Loucy (cell line): ENCODE results near the gene SMC6.

Source experiments
- H2AFZ ChIP-seq: fragments of 200-600 bp; sonication (generic); 2 replicates; pipeline ENCODE4 v1.6.0; 2016; ENCODE audit warnings: antibody characterized with exemption, mild to moderate bottlenecking, low read length, moderate library complexity
- H3F3A ChIP-seq: fragments of 200-600 bp; 2 replicates; pipeline ENCODE4 v1.6.0; 2016; ENCODE audit warnings: antibody characterized with exemption, low read depth, mild to moderate bottlenecking
- H3K27me3 ChIP-seq: fragments of 200-600 bp; sonication (generic); 2 replicates; pipeline ENCODE4 v1.6.1; 2014; ENCODE audit warnings: low read length, mild to moderate bottlenecking; ENCODE audit not compliant: insufficient read depth, poor library complexity, severe bottlenecking
- H3K36me3 ChIP-seq: fragments of 200-600 bp; sonication (generic); 2 replicates; pipeline ENCODE4 v1.6.1; 2016; ENCODE audit warnings: low read length; ENCODE audit not compliant: insufficient read depth
- H3K4me1 ChIP-seq: fragments of 200-600 bp; sonication (generic); 2 replicates; pipeline ENCODE4 v1.5.1; 2014; ENCODE audit warnings: low read length, mild to moderate bottlenecking; ENCODE audit not compliant: insufficient read depth, poor library complexity, severe bottlenecking
- H3K4me2 ChIP-seq: fragments of 200-600 bp; sonication (generic); 2 replicates; pipeline ENCODE4 v1.6.0; 2014; ENCODE audit warnings: antibody characterized with exemption, low read length, low read depth, mild to moderate bottlenecking; ENCODE audit not compliant: poor library complexity, severe bottlenecking
- H3K4me3 ChIP-seq: fragments of 200-600 bp; sonication (generic); 2 replicates; pipeline ENCODE4 v1.5.1; 2014; ENCODE audit warnings: low read length, mild to moderate bottlenecking, mixed read lengths; ENCODE audit not compliant: poor library complexity, severe bottlenecking
- H3K79me2 ChIP-seq: fragments of 200-600 bp; sonication (generic); 2 replicates; pipeline ENCODE4 v1.6.1; 2014; ENCODE audit warnings: low read length; ENCODE audit not compliant: insufficient read depth
- H3K9ac ChIP-seq: fragments of 200-600 bp; sonication (generic); 2 replicates; pipeline ENCODE4 v1.6.0; 2014; ENCODE audit warnings: mild to moderate bottlenecking, low read depth, low read length, moderate library complexity; ENCODE audit not compliant: poor library complexity, severe bottlenecking
- H3K9me2 ChIP-seq: fragments of 200-600 bp; sonication (generic); replicated peaks from 2 replicates; pipeline ENCODE4 v1.6.1; 2016; ENCODE audit warnings: low read depth, low read length, mixed read lengths
- H3K9me3 ChIP-seq: fragments of 200-600 bp; sonication (generic); 2 replicates; pipeline ENCODE4 v1.6.1; 2014; ENCODE audit warnings: mild to moderate bottlenecking, antibody characterized with exemption, low read length, low read depth; ENCODE audit not compliant: insufficient read depth
- H4K20me1 ChIP-seq: fragments of 200-600 bp; sonication (generic); 2 replicates; pipeline ENCODE4 v1.6.0; 2014; ENCODE audit warnings: antibody characterized with exemption, low read length, mild to moderate bottlenecking; ENCODE audit not compliant: insufficient read depth, poor library complexity, severe bottlenecking
- EZH2phosphoT487 ChIP-seq: fragments of 200-600 bp; IDR thresholded peaks from 2 replicates; pipeline ENCODE4 v1.6.1; 2018; ENCODE audit warnings: antibody characterized with exemption, mild to moderate bottlenecking, moderate library complexity, borderline replicate concordance
- TF ChIP-seq, protein P1 (sequence below): fragments of 200-600 bp; sonication (generic); conservative IDR thresholded peaks from 2 replicates; pipeline ENCODE4 v1.5.1; 2014; ENCODE audit warnings: mild to moderate bottlenecking, antibody characterized with exemption, low read length

The SMC6 gene

DNA sequence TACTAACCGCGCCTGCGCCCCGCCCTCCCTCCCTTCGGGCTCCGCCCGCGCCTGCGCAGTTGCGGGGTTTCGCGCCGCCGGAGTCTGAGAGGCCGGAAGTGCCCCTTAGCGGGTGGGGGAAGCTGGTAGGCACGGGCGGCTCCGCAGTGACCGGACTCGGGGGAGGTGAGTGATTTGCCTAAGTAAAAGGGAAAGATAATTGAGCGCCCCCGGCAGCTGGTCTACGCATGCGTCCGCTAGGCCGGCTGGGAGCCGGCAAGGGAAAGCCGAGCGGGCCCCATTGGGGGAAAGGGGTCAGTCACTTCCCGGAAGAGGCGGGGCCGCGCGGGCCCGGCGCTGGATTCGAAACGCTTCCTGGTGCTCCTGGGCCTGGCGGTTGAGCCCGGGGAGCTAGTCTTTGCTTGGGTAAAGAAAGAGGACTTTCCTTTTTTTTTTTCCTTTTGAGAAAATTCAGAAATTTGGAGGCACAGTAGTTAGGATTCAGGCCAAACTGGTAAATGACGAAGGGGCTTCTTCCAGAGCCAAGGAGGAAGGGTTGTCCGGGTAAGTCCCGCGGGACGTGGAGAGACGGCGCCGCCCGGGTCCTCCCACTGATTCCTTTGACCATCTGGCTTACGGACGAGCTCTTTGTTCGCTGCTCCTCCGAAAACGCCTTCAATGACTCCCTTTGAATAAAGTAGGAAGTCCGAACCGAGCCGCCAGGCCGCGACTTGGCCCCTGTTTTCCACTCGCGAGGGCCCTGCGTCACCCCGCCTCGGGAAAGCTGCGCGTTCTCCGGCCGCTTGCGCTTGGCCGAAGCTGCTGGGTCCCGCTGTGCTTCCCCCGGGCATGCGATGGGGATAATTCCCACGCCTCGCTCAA lies at the start of gene SMC6, which contains the start of gene GEN1:
Gene SMC6, minus strand, starts transcription at position 8 of the 861 bp plus-strand sequence. CDS start 7,864 bp downstream, outside the sequence.
Gene GEN1, plus strand, starts transcription at position 336 of the 861 bp plus-strand sequence. CDS start 5,806 bp downstream, outside the sequence.
- peaks cover 46% of the 10 kb centered on the region for H4K20me1 ChIP-seq
- H3K9me3 ChIP-seq: no peaks in the 10 kb centered on the region
- H3F3A ChIP-seq: no peaks in the 10 kb centered on the region
- H2AFZ ChIP-seq: peak within 1 kb of the TSS; percentile 85
- H3K9ac ChIP-seq: peak within 1 kb of the TSS; percentile 96
- H3K4me2 ChIP-seq: peak within 1 kb of the TSS; percentile 94
- H3K27me3 ChIP-seq: no peaks in the 10 kb centered on the region
- H3K9me2 ChIP-seq: no peaks in the 10 kb centered on the region
- H3K4me1 ChIP-seq: peaks cover 61% of the 10 kb centered on the region
- peak within 1 kb of the TSS; percentile 98 for H3K4me3 ChIP-seq
- TF ChIP-seq, protein P1, sequence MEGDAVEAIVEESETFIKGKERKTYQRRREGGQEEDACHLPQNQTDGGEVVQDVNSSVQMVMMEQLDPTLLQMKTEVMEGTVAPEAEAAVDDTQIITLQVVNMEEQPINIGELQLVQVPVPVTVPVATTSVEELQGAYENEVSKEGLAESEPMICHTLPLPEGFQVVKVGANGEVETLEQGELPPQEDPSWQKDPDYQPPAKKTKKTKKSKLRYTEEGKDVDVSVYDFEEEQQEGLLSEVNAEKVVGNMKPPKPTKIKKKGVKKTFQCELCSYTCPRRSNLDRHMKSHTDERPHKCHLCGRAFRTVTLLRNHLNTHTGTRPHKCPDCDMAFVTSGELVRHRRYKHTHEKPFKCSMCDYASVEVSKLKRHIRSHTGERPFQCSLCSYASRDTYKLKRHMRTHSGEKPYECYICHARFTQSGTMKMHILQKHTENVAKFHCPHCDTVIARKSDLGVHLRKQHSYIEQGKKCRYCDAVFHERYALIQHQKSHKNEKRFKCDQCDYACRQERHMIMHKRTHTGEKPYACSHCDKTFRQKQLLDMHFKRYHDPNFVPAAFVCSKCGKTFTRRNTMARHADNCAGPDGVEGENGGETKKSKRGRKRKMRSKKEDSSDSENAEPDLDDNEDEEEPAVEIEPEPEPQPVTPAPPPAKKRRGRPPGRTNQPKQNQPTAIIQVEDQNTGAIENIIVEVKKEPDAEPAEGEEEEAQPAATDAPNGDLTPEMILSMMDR: no peak
- TF ChIP-seq EZH2phosphoT487: no peak
- no peaks in the 10 kb centered on the region for H3K36me3 ChIP-seq
- H3K79me2 ChIP-seq: peaks cover 81% of the 10 kb centered on the region

GRCh38 chr2:17800693-17801458 lies 47.3 kb upstream of the SMC6 start:
- Histone ChIP-seq H2AFZ (no peak overlapping the region), H3K9me2 (no peaks in the 10 kb centered on the region), H3K4me2 (no peak overlapping the region), H3K9ac (no peak overlapping the region), H3K36me3 (no peaks in the 10 kb centered on the region), H3K4me1 (peaks cover 13% of the 10 kb centered on the region), H3F3A (no peaks in the 10 kb centered on the region), H4K20me1 (no peaks in the 10 kb centered on the region), H3K27me3 (peaks cover 14% of the 10 kb centered on the region), H3K9me3 (no peaks in the 10 kb centered on the region), H3K4me3 (no peak overlapping the region), H3K79me2 (no peaks in the 10 kb centered on the region)
- TF ChIP-seq EZH2phosphoT487: no peak
- TF ChIP-seq, protein P1: no peak

GRCh38 chr2:17800219-17800618 lies 46.6 kb upstream of the SMC6 start:
- Histone ChIP-seq H3K4me3 (no peak overlapping the region), H3K9ac (no peak overlapping the region), H3K79me2 (no peaks in the 10 kb centered on the region), H3K27me3 (peaks cover 21% of the 10 kb centered on the region), H3F3A (no peaks in the 10 kb centered on the region), H4K20me1 (no peaks in the 10 kb centered on the region), H2AFZ (no peak overlapping the region), H3K9me3 (no peaks in the 10 kb centered on the region), H3K4me1 (peaks cover 13% of the 10 kb centered on the region), H3K9me2 (no peaks in the 10 kb centered on the region), H3K36me3 (no peaks in the 10 kb centered on the region), H3K4me2 (no peak overlapping the region)
- TF ChIP-seq EZH2phosphoT487: no peak
- TF ChIP-seq, protein P1: no peak
